ENCODE data around the gene PPP2R2B.

The PPP2R2B gene

DNA sequence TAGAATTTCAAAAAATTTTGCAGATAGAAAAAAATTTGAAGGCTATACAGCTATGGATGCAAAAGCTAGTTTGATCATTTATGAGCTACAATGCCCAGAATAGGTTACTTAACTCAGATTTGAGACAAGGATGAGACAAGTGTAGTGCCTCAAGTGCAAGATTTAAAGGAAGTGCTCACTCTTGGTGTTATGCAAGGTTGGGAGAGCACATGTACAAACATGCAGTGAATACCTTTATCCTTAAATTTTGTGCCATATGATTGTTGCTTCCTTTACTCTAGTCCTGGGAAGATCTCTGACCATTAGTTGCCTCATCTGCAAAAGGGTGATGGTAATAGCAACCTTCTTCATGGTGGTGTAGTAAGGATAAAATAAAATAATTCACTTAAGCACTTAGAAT is 31.7 kb upstream of the PPP2R2B start:
- TF ChIP-seq, protein P1, sequence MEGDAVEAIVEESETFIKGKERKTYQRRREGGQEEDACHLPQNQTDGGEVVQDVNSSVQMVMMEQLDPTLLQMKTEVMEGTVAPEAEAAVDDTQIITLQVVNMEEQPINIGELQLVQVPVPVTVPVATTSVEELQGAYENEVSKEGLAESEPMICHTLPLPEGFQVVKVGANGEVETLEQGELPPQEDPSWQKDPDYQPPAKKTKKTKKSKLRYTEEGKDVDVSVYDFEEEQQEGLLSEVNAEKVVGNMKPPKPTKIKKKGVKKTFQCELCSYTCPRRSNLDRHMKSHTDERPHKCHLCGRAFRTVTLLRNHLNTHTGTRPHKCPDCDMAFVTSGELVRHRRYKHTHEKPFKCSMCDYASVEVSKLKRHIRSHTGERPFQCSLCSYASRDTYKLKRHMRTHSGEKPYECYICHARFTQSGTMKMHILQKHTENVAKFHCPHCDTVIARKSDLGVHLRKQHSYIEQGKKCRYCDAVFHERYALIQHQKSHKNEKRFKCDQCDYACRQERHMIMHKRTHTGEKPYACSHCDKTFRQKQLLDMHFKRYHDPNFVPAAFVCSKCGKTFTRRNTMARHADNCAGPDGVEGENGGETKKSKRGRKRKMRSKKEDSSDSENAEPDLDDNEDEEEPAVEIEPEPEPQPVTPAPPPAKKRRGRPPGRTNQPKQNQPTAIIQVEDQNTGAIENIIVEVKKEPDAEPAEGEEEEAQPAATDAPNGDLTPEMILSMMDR (conservative IDR thresholded peaks at IDR 0.05; ENCODE audit: low read length), result no peak
- H3K4me3 ChIP-seq (ENCODE audit: low read length), result no peak overlapping the region
- DNase-seq (ENCODE audit: low read depth), result no peak

DNA sequence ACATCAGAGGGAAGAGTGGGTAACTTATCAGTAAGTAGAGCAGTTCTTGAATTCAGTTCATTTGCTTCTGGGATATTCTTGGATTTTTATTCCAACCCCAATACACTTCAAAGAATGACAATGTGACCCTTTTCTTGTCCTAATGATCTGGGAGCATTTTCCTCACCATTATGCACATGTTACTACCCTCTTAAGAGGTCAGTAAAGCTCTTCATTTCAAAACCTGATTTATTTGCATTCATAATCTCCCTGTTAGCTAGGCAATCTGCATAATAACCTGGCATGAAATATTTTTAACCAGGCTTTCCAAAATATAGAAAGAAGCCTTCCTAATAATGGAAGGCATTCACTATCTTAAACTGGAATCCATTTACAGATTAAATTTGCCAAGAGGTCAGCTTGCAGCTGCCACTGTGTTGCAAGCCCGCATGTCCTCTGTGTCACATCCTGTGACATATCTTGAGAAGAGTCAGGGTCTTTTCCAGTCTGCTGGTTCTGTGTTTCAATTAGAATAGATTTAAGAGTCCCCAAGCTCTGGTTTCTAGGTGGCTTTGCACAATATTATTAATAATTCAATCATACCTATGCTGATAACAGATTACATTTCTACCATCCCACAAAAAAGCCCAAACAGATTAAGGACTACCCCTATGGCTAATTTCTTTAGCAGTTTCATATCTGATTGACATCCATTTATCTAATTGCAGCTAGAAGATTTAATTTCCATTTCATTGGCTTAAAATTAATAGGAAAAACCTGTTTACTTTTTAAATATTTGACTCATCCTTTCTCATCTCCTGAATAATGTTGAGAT is 30.9 kb upstream of the PPP2R2B start:
- TF ChIP-seq, protein P1 (conservative IDR thresholded peaks at IDR 0.05; ENCODE audit: low read length), result no peak
- H3K4me3 ChIP-seq (ENCODE audit: low read length), result no peak overlapping the region
- DNase-seq (ENCODE audit: low read depth), result no peak

DNA sequence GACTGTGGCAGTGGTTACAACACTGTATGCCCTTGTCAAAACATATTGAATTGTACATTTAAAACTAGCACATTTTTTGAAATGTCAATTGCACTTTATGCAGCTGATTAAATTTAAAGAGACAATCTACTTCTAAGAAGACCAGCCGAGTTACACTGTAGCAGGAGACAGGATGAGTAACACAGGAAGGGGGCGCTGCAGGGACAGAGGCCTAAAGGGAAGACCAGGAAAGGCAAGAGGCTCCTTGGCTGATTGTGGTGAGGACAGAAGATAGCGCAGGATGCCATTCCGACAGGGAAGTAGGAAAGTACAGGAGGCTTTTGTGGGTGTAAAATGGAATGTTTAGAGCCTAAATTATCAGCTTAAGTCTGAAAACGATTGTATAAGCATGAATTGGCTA is 28.2 kb upstream of the PPP2R2B start:
- TF ChIP-seq, protein P1 (conservative IDR thresholded peaks at IDR 0.05; ENCODE audit: low read length), result no peak
- DNase-seq (ENCODE audit: low read depth), result no peak
- no peak overlapping the region for H3K4me3 ChIP-seq (ENCODE audit: low read length)

DNA sequence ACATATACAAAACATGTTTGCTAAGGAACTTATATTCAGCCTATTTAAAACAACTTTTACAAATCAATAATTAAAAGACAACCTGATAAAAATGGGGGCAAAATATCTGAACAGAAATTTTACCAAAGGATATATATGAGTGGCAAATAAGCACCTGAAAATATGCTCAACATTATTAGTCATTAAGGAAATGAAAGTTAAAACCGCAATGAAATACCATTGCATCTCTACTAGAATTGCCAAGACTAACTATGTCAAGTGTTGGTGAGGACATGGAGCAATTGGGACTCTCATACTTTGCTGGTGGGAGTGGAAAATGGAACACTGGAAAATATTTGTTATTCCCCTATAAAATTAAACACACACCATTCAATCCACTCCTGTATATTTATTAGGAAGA is 26.3 kb upstream of the PPP2R2B start:
- TF ChIP-seq, protein P1 (conservative IDR thresholded peaks at IDR 0.05; ENCODE audit: low read length), result no peak

DNA sequence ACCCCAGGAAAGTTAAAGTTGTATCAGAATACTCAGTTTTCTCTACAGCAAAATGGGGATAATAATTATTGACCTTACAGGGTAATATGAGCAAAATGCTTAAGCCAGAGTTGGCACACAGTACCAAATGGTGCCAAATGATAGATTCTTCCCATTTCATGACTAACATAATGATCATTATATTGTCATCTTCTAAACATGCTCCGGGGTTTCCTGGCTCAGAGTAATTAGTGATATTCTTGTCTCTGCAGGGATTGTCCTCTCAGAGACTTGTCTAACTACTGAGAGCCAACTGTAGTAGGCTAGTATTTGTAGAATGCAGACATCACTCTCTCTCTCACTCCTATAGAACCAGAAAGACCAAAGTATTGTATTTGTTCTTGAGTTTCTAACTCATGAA is 25.2 kb upstream of the PPP2R2B start:
- no peak overlapping the region for H3K4me3 ChIP-seq (ENCODE audit: low read length)
- TF ChIP-seq, protein P1 (conservative IDR thresholded peaks at IDR 0.05; ENCODE audit: low read length), result no peak
- no peak for DNase-seq (ENCODE audit: low read depth)

More for the DNA sequence above, 26.3 kb upstream of the PPP2R2B start:
- H3K4me3 ChIP-seq (ENCODE audit: low read length), result no peak overlapping the region
- DNase-seq (ENCODE audit: low read depth), result no peak

DNA sequence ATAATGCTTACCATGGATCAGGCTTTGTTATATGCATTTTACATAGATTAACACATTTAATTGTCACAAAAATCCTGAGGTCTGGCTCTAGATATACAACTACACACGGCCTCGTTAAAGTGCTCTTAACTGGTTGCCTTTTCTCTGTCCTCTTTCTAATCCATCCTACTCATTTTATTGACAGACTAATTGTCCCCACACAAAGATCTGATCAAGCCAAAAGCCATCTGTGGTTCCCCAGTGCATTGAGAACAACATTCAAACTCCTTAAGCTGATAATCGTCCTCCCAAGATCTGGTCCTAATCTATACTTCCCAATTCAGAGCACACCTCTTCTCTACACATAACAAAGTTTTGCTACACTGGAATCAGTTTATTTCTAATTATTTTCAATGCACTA is 23.9 kb upstream of the PPP2R2B start:
- TF ChIP-seq, protein P1 (conservative IDR thresholded peaks at IDR 0.05; ENCODE audit: low read length), result no peak
- no peak for DNase-seq (ENCODE audit: low read depth)

DNA sequence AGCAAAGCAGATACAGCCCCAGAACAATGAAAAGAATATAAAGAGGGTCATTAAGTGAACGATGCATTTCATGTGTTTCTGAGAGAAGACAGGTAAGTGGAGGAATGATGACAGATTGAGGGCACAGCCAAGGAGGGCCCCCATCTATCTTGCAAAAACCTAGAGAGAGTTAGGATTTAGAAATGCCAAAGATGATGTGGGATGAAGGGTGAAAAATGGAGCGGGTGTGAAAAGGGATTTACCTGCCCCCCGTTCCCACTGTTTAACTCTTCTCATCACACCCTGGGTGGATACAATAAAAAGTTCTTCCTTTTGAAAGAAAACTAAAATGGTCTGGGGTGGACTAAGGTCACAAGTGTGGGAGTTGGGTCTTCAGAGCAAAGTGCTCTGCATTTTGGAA is 18.5 kb upstream of the PPP2R2B start:
- no peak overlapping the region for H3K4me3 ChIP-seq (ENCODE audit: low read length)
- no peak for DNase-seq (ENCODE audit: low read depth)
- TF ChIP-seq, protein P1 (conservative IDR thresholded peaks at IDR 0.05; ENCODE audit: low read length), result no peak

More for the DNA sequence above, 23.9 kb upstream of the PPP2R2B start:
- no peak overlapping the region for H3K4me3 ChIP-seq (ENCODE audit: low read length)

All from AG10803 (cell line).